Measurements from ENCODE around the gene WDR27. TPM values are rescaled to one million over a fixed set of nuclear protein-coding genes. Genes with fewer than 3 reads are reported as not detected.
A peak's percentile ranks its signal among the peaks of the same experiment; 100 is the strongest.

WDR27 gene
- total RNA-seq, 3 donors from 2014 or later (not counting 1 experiment from before 2014, with no cell fraction given): 12.7 to 31.0 (median 25.3) TPM

DNA sequence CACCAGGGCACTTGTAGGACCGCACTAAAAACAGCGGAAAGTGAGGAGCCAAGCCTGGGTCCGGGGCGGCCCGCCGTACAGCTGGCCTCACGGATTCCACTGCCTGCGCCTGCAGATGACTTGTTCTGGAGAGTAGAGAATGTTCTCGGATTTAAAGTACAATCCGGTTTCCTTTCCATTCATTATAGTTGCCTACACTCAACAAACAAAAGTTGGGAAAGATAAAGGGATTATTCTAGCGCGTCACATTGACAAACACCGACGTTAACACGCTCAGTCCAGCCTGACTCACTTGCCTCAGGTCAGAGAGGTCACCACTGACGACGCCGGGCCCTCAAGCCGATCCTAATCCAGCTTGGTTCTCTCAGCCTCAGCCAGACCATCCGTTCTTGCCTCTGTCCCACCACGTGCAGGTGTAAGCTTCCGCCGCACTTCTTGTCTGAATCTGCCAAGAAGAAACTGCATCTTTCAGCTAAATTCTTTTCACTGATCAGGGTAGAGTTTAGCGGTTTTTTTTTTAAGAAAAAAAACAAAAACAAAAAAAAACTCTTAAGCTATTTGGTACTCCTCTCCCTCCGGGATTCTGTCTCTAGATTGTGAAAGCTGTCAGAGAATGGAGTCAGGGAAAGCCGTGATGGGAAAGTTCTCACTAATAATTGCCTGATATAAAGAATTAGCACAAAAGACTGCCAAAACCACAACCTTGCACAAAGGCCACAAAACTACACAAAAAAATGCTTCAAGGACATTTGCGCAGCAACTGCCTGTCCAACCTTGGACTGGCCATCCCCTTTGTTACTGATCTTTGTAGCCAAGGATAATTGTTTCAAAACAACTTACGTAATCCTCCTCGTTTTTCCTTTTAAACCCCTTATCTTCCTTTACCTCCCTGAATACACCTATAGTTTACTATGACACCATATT is 23.6 kb upstream of the WDR27 start:
- H3K27me3 Mint-ChIP-seq (ENCODE audit: low read depth in 2 of 2): peaks cover 0 to 4% of the 10 kb centered on the region in 2 donors
- Histone ChIP-seq H3K27ac (ENCODE audit: low read length) (peak overlapping the region; percentile 56), H3K4me3 (ENCODE audit: low read length) (peak overlapping the region; percentile 57), H3K9me3 (ENCODE audit: control insufficient read depth, insufficient read depth, low read length) (no peaks in the 10 kb centered on the region), H3K27me3 (ENCODE audit: control insufficient read depth, insufficient read depth, low read length) (no peaks in the 10 kb centered on the region), H3K36me3 (ENCODE audit: control insufficient read depth, insufficient read depth, low read length) (no peaks in the 10 kb centered on the region), H3K4me1 (ENCODE audit: control insufficient read depth, insufficient read depth, low read length) (peaks cover 16% of the 10 kb centered on the region)
- no peaks in the 10 kb centered on the region for H3K9me3 Mint-ChIP-seq
- ATAC-seq: no peak
- TF ChIP-seq CTCF (IDR thresholded peaks at IDR 0.05): no peak
- peak overlapping the region; percentile 80 for H3K4me3 Mint-ChIP-seq
- H3K36me3 Mint-ChIP-seq: no peaks in the 10 kb centered on the region
- DNase-seq: peak in 1 of 2 donors; percentile 46
- intact Hi-C loops (cut with micrococcal nuclease): loop anchor here (2.0 kb wide), 1 partner anchor 25 kb away; the partner anchor contains the start of genes DYNLT2 and ERMARD
- peak overlapping the region; percentile 1 to 29 for H3K27ac Mint-ChIP-seq
- 35% methylated on average over 21 of the region's 29 CpGs for WGBS (ENCODE audit: insufficient coverage)
- peaks cover 12 to 16% of the 10 kb centered on the region in 2 donors for H3K4me1 Mint-ChIP-seq

GRCh38 chr6:169724494-169725124 is 22.8 kb upstream of the WDR27 start, which contains the start of gene PHF10:
Gene PHF10 (minus strand): TSS chr6:169724500. CDS start chr6:169723931, 569 bp downstream.
- no peaks in the 10 kb centered on the region for H3K9me3 ChIP-seq (ENCODE audit: control insufficient read depth, insufficient read depth, low read length)
- ATAC-seq: peak; percentile 60 to 75 (median 64)
- DNase-seq: peak; percentile 51 to 76
- no peaks in the 10 kb centered on the region for H3K36me3 ChIP-seq (ENCODE audit: control insufficient read depth, insufficient read depth, low read length)
- H3K4me1 ChIP-seq (ENCODE audit: control insufficient read depth, insufficient read depth, low read length): peaks cover 16% of the 10 kb centered on the region
- peaks cover 12 to 16% of the 10 kb centered on the region in 2 donors for H3K4me1 Mint-ChIP-seq
- peak within 1 kb of the TSS; percentile 86 to 93 for H3K27ac Mint-ChIP-seq
- intact Hi-C loops (cut with micrococcal nuclease): loop anchor here (2.0 kb wide), 1 partner anchor 26 kb away; the partner anchor contains the start of genes DYNLT2 and ERMARD
- no peaks in the 10 kb centered on the region for H3K9me3 Mint-ChIP-seq
- under 1% methylated on average over 74 of the region's 89 CpGs for WGBS (ENCODE audit: insufficient coverage)
- no peaks in the 10 kb centered on the region for H3K27me3 Mint-ChIP-seq (ENCODE audit: low read depth in 2 of 2)
- no peaks in the 10 kb centered on the region for H3K36me3 Mint-ChIP-seq
- peak within 1 kb of the TSS; percentile 93 for H3K4me3 Mint-ChIP-seq
- TF ChIP-seq CTCF (IDR thresholded peaks at IDR 0.05): no peak
- H3K27me3 ChIP-seq (ENCODE audit: control insufficient read depth, insufficient read depth, low read length): no peaks in the 10 kb centered on the region
- H3K4me3 ChIP-seq (ENCODE audit: low read length): peak within 1 kb of the TSS; percentile 74
- peak within 1 kb of the TSS; percentile 67 for H3K27ac ChIP-seq (ENCODE audit: low read length)

DNA sequence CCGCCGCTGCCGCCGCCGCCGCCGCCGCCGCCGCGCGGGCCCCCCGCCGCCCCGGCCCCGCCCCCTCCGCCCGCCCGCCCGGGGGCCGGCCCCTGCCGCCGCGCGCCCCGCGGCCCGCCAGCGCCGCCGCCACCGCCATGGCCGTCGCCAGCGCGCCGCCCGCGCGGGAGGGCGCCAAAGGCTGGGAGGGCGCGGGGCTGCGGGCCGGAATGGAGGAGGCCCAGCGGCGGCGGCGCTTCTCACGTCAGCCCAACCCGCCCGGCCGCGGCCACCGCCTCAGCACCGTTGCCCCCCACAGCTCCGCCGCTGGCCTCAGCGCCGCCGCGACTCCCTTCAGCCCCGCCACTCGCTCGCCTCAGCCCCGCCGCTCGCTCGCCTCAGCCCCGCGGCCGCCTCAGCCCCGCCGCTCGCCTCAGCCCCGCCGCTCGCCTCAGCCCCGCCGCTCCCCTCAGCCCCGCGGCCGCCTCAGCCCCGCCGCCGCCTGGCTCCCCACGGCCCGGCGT is 22.2 kb upstream of the WDR27 start:
- Histone ChIP-seq H3K27ac (ENCODE audit: low read length) (no peak overlapping the region), H3K4me1 (ENCODE audit: control insufficient read depth, insufficient read depth, low read length) (peaks cover 16% of the 10 kb centered on the region), H3K27me3 (ENCODE audit: control insufficient read depth, insufficient read depth, low read length) (no peaks in the 10 kb centered on the region), H3K36me3 (ENCODE audit: control insufficient read depth, insufficient read depth, low read length) (no peaks in the 10 kb centered on the region), H3K4me3 (ENCODE audit: low read length) (no peak overlapping the region), H3K9me3 (ENCODE audit: control insufficient read depth, insufficient read depth, low read length) (no peaks in the 10 kb centered on the region)
- Mint-ChIP-seq H3K9me3 (no peaks in the 10 kb centered on the region), H3K4me3 (peak overlapping the region; percentile 64), H3K27ac (no peak overlapping the region), H3K27me3 (ENCODE audit: low read depth in 2 of 2) (no peaks in the 10 kb centered on the region), H3K36me3 (no peaks in the 10 kb centered on the region), H3K4me1 (peaks cover 12 to 16% of the 10 kb centered on the region in 2 donors)
- DNase-seq (peak; percentile 43 to 77), ATAC-seq (peak; percentile 46 to 68 (median 64))
- TF ChIP-seq CTCF (IDR thresholded peaks at IDR 0.05): no peak
- WGBS (ENCODE audit: insufficient coverage): under 1% methylated on average over 89 of the region's 89 CpGs
- intact Hi-C loops (cut with micrococcal nuclease): loop anchor here (1.0 to 2.0 kb wide), 2 partner anchors 22 to 27 kb away; partner anchors contain the start of genes C6orf120, DYNLT2, ERMARD and WDR27

Measured in natural killer cell (primary cell).